Panc1 (cell line): ENCODE measurements around the gene ZBTB20. TPM values are rescaled to one million over a fixed set of nuclear protein-coding genes. Genes with fewer than 3 reads are reported as not detected.

Experiments used
- ATAC-seq: fragments of 200-7000 bp; cut with Tn5 transposase; 2 replicates; pipeline ENCODE4 v1.9.1; 2020; ENCODE audit warnings: mild to moderate bottlenecking, moderate library complexity
- BruUV-seq: library from RNA; stranded (reverse); fragments of 400-500 nt; replicated peaks from 2 replicates; lab custom pipeline; 2021; lab: Mats Ljungman, UMichigan
- CTCF ChIA-PET: fragments of 300-600 bp; sonication (Branson Sonifier 250); formaldehyde crosslinking; loops from one replicate; lab custom pipeline; 2022; ENCODE audit warnings: antibody characterized with exemption; lab: Charles Lee
- POLR2A ChIA-PET: fragments of 300-600 bp; sonication (Branson Sonifier 250); formaldehyde crosslinking; loops from one replicate; lab custom pipeline; 2022; ENCODE audit warnings: antibody characterized with exemption; lab: Charles Lee
- DNase-seq: peaks from one replicate; pipeline ENCODE4 v3.0.0-alpha.2; 2010; ENCODE audit warnings: low read depth, low spot score
- H3K27ac ChIP-seq: 2 replicates; pipeline ENCODE4 v1.5.1; 2011; ENCODE audit warnings: mild to moderate bottlenecking, low read length, inconsistent platforms
- H3K27me3 ChIP-seq: fragments of 200-500 bp; sonication (Bioruptor generic); 2 replicates; pipeline ENCODE4 v1.6.0; 2014; ENCODE audit warnings: low read length, inconsistent platforms; ENCODE audit not compliant: control insufficient read depth, insufficient read depth
- H3K36me3 ChIP-seq: fragments of 200-500 bp; sonication (Bioruptor generic); 2 replicates; pipeline ENCODE4 v1.5.1; 2014; ENCODE audit warnings: inconsistent platforms, mild to moderate bottlenecking, low read length, moderate library complexity; ENCODE audit not compliant: control insufficient read depth, insufficient read depth
- H3K4me1 ChIP-seq: 2 replicates; pipeline ENCODE4 v1.5.1; 2011; ENCODE audit warnings: inconsistent platforms, mild to moderate bottlenecking, low read length, moderate library complexity; ENCODE audit not compliant: control insufficient read depth, insufficient read depth
- H3K4me3 ChIP-seq, 2 experiments: 2 replicates each; pipeline ENCODE4 v1.5.1; 2011 to 2012; ENCODE audit warnings: low read depth in 2 of 2, low read length in 2 of 2, mild to moderate bottlenecking in 2 of 2, inconsistent platforms in 1 of 2, moderate library complexity in 1 of 2
- H3K9me3 ChIP-seq: fragments of 200-500 bp; sonication (Bioruptor generic); 2 replicates; pipeline ENCODE4 v1.5.1; 2014; ENCODE audit warnings: low read depth, mild to moderate bottlenecking, inconsistent platforms, low read length, moderate library complexity; ENCODE audit not compliant: control insufficient read depth, insufficient read depth
- POLR2AphosphoS5 ChIP-seq: IDR thresholded peaks from 2 replicates; pipeline ENCODE4 v1.6.1; 2012; ENCODE audit warnings: mild to moderate bottlenecking, low read depth, low read length, moderate library complexity
- SIN3A ChIP-seq: IDR thresholded peaks from 2 replicates; pipeline ENCODE4 v1.6.1; 2012; ENCODE audit warnings: low read depth, mild to moderate bottlenecking, low read length, moderate library complexity, borderline replicate concordance; ENCODE audit not compliant: insufficient read depth
- TCF7L2 ChIP-seq: IDR thresholded peaks from 2 replicates; pipeline ENCODE4 v1.6.1; 2011; ENCODE audit warnings: mild to moderate bottlenecking, low read depth, low read length, inconsistent platforms
- in situ Hi-C: cut with HindIII; loops from 2 replicates; pipeline ENCODE4 v1.10.0; 2016; ENCODE audit warnings: low sequenced_read_pairs, low pct_unique_long_range_greater_than_20kb
- intact Hi-C: fragments of 100-400 bp; cut with micrococcal nuclease; formaldehyde crosslinking; loops from one replicate; pipeline ENCODE4 v1.10.0; 2022; ENCODE audit not compliant: unreplicated experiment
- total RNA-seq: library from RNA; stranded (reverse); gene quantifications from one replicate; pipeline ENCODE4 v1.2.1, GENCODE V29; 2021; ENCODE audit not compliant: unreplicated experiment
- TF ChIP-seq, protein P1 (sequence below): fragments of 450-650 bp; IDR thresholded peaks from 2 replicates; pipeline ENCODE4 v1.5.1; 2017; ENCODE audit warnings: mild to moderate bottlenecking
- TF ChIP-seq, protein P2 (sequence below), 2 experiments: IDR thresholded peaks; 2 replicates each; pipeline ENCODE4 v1.6.1; 2011 to 2012; ENCODE audit warnings: low read depth in 2 of 2, control low read depth in 1 of 2, low read length in 1 of 2, mild to moderate bottlenecking in 1 of 2, moderate library complexity in 1 of 2; ENCODE audit not compliant: insufficient read depth in 1 of 2

The ZBTB20 gene
- total RNA-seq, 1 experiment from 2014 or later = 4.1 TPM

DNA sequence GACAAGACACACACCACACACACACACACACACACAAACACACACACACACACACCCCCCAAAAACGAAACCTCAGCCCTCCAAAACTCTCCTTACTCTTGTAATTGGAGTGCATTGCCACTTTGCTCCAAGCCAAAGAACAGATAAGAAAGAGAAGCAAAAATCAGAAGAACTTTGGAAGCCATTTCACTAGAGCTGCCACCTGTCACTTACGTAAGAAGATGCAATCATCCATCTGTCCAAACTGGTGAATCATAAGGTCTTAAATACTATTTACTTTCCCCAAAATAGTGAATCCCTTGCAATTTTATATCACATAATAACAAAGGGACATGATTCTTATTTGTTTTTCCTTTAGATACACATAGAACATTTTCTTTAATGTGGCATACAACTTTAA lies 285.4 kb downstream of the ZBTB20 start:
- no peak overlapping the region for H3K4me3 ChIP-seq
- POLR2A ChIA-PET = no interaction called here
- no peaks in the 10 kb centered on the region for H3K27me3 ChIP-seq
- CTCF ChIA-PET = no interaction called here
- H3K4me1 ChIP-seq = no peaks in the 10 kb centered on the region
- H3K27ac ChIP-seq = no peak overlapping the region
- no peak for DNase-seq
- intact Hi-C loops (no loop called here), in situ Hi-C loops (no loop called here)
- H3K9me3 ChIP-seq = no peaks in the 10 kb centered on the region
- no TSS peak for BruUV-seq
- TF ChIP-seq, protein P1, sequence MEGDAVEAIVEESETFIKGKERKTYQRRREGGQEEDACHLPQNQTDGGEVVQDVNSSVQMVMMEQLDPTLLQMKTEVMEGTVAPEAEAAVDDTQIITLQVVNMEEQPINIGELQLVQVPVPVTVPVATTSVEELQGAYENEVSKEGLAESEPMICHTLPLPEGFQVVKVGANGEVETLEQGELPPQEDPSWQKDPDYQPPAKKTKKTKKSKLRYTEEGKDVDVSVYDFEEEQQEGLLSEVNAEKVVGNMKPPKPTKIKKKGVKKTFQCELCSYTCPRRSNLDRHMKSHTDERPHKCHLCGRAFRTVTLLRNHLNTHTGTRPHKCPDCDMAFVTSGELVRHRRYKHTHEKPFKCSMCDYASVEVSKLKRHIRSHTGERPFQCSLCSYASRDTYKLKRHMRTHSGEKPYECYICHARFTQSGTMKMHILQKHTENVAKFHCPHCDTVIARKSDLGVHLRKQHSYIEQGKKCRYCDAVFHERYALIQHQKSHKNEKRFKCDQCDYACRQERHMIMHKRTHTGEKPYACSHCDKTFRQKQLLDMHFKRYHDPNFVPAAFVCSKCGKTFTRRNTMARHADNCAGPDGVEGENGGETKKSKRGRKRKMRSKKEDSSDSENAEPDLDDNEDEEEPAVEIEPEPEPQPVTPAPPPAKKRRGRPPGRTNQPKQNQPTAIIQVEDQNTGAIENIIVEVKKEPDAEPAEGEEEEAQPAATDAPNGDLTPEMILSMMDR = no peak
- TF ChIP-seq TCF7L2 (no peak), SIN3A (no peak)
- TF ChIP-seq, protein P2, sequence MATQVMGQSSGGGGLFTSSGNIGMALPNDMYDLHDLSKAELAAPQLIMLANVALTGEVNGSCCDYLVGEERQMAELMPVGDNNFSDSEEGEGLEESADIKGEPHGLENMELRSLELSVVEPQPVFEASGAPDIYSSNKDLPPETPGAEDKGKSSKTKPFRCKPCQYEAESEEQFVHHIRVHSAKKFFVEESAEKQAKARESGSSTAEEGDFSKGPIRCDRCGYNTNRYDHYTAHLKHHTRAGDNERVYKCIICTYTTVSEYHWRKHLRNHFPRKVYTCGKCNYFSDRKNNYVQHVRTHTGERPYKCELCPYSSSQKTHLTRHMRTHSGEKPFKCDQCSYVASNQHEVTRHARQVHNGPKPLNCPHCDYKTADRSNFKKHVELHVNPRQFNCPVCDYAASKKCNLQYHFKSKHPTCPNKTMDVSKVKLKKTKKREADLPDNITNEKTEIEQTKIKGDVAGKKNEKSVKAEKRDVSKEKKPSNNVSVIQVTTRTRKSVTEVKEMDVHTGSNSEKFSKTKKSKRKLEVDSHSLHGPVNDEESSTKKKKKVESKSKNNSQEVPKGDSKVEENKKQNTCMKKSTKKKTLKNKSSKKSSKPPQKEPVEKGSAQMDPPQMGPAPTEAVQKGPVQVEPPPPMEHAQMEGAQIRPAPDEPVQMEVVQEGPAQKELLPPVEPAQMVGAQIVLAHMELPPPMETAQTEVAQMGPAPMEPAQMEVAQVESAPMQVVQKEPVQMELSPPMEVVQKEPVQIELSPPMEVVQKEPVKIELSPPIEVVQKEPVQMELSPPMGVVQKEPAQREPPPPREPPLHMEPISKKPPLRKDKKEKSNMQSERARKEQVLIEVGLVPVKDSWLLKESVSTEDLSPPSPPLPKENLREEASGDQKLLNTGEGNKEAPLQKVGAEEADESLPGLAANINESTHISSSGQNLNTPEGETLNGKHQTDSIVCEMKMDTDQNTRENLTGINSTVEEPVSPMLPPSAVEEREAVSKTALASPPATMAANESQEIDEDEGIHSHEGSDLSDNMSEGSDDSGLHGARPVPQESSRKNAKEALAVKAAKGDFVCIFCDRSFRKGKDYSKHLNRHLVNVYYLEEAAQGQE (IDR thresholded peaks at IDR 0.05; ENCODE audit: insufficient read depth in 1 of 2, low read depth in 2 of 2, low read length in 1 of 2) = no peak
- H3K36me3 ChIP-seq = no peaks in the 10 kb centered on the region
- no peak for ATAC-seq

DNA sequence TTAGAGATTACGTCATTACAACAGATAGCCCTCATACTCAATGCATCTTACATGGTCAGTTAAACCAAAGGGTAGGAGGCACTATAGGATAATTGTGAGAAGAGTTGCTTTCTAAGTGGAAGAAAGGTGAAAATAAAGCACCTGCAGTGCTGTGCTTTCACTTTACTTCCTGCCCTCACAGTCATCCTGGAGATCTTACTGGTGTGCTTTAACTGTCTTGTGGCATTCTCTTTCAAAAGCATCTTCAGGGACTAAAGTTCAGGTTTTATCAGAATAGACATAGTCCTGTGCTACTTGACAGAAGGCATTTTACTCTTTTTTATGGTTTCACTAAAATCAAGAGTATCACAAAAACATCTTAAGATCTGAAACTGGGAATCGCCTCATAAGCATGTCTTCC lies 286.6 kb downstream of the ZBTB20 start:
- BruUV-seq = no TSS peak
- no peak for ATAC-seq
- CTCF ChIA-PET = no interaction called here
- Histone ChIP-seq H3K36me3 (no peaks in the 10 kb centered on the region), H3K4me1 (no peaks in the 10 kb centered on the region), H3K27me3 (no peaks in the 10 kb centered on the region), H3K9me3 (no peaks in the 10 kb centered on the region), H3K4me3 (no peak overlapping the region), H3K27ac (no peak overlapping the region)
- no peak for DNase-seq
- in situ Hi-C loops = no loop called here
- intact Hi-C loops = no loop called here
- POLR2A ChIA-PET = no interaction called here
- TF ChIP-seq TCF7L2 (no peak), SIN3A (no peak), POLR2AphosphoS5 (no peak)
- TF ChIP-seq, protein P2 (IDR thresholded peaks at IDR 0.05; ENCODE audit: insufficient read depth in 1 of 2, low read depth in 2 of 2, low read length in 1 of 2) = no peak
